ENCODE results near the gene RANGAP1.

Gene RANGAP1

DNA sequence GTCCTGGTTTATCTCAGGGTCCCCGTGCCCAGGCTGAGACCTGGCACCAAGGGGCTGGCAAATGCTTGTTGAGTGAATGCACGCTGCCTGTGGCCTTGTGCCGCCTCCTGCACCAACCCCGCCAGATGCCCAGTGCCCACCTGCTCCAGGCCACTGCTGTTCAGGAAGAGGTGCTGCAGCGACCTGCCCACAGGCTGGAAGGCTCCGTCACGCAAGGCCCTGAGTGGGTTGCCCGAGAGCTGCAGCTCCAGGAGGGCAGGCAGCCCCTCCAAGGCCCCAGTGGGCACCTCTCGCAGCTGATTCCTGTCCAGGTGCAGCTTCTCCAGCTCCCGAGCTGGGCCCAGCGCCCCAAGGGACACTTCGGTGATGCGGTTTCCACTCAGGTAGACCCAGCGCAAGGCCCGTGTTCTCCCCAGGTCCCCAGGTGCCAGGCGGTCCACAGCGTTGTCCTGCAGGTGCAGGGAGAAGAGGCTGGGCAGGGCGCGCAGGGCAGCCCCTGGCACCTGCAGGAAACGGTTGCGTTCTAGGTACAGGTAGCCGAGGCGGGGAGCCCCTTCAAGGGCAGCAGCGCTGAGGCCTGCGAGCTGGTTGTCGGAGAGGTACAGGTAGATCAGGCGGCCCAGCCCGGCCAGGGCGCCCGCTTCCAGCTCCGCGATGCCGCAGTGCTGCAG, 48.8 kb downstream of the RANGAP1 start:
- DNase-seq (ENCODE audit: low spot score): no peak

DNA sequence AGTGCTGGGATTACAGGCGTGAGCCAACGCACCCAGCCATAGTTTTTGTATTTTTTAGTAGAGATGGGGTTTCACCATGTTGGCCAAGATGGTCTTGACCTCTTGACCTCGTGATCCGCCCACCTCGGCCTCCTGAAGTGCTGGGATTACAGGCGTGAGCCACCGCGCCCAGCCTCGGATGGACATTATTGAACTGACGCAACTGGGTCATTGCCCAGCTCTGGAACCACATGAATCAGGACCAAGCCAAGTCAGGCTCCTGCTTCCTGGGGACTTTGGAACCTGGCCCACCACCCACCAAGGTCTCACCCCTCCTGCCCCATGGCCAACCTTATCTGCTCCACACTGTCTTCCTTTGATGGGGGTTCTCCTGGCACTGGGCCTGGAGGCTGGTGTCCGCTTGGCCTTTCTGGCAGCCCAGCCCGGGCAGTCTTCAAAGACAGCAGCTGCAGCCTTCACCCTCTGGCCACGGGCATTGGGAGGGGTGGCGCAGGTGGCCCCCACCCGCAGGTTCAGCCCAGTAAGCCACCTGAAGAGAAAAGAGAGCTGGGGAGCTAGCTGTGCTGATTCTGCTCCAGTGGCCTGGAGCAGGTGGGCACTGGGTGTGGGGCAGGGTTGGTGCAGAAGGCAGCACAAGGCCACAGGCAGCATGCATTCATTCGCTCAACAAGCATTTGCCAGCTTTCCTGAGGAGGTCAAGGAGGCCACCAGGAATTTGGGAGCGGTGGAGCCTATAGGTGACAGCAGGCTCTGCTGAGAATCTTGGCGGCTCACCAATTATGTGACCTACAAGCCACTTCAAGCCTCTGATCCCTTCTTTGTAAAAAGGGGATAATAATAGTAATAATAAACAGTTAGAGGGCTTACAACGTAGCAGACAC, 50.9 kb downstream of the RANGAP1 start:
- DNase-seq (ENCODE audit: low spot score): no peak

DNA sequence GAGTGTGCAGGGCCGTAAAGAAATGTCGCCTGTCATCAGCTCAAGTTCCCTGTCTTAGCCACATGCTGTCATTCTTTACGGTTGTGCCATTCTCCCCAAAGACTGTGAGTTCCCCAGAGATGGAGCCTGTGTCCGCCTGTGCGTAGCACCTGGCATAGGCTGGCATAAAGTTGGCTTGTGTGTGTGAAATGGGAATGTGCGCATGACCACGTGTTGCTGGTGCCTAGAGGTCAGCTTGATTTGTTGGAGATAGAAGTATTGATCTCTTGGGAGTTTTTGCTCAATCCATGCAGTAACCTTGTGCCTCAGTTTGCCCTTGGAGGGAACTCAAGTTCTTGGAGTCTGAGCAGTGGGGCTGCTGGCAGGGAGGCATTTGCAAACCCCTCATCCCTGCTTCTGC, 54.6 kb downstream of the RANGAP1 start:
- no peak for DNase-seq (ENCODE audit: low spot score)

DNA sequence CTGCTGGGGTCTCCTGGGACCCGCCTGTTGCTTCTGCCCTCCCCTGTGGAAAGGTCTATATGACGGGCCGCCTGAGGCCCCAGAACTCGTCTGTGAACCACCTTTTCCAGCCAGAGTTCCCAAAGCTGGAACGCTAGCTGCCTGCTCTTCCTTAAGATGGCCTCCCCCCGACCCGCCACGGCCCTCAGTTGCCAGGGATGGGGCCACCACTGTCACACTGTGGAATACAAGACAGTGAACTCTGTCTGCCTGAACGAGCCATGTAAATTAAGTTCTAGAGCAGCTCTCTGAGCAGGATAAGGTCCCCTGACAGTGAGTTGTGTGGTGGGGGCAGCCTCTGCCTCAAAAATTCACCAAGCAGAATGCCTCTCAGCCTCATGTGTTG, 55.6 kb downstream of the RANGAP1 start:
- DNase-seq (ENCODE audit: low spot score): no peak

DNA sequence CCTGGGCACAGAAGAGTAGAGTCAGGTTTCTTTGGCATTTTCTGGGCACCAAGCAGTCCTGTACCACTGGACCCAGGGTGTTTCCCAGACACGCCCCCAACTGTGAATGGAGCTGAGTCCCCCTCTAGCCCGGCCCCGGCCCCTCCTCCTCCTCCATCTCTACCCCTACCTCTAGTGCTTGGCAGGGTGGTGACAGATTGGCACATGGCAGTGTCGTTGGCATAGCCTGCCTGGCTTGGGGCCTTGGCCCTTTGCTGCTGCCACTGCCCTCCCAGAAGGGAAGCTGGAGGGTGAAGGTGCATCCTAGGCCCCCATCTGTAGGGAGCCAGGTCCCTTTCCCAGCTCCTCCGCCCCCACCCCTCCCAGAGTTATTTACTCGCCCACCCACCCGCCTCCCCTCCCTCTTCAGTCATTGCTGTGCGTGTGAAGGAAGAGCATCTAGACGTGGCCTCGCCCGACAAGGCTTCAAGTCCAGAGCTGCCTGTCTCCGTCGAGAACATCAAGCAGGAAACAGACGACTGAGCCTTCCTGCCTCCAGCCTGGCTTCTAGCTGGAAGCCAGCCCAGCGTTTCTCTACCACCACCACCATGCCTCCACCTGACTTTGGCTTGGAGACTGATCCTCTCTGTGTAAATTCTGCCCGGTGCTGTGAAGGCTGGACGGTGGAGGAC, 56.1 kb downstream of the RANGAP1 start:
- DNase-seq (ENCODE audit: low spot score): no peak

DNA sequence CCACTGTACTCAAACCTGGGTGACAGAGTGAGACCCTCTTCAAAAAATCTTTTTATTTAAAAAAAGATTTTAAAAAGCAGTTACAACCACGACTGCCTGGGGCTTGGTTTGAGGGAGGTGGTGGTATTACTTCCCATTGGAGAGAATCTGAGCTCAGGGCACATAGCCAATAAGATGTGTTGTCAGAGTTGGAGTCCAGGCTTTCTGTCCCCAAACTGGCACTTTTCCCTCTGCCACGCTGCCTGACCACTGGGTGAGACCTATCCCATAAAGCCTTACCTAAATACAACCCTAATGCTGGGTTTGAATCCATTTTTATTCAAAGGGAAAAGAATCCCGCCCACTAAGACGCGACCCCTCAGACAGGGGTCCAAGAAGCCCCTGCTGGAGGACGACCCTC, 56.8 kb downstream of the RANGAP1 start:
- no peak for DNase-seq (ENCODE audit: low spot score)

DNA sequence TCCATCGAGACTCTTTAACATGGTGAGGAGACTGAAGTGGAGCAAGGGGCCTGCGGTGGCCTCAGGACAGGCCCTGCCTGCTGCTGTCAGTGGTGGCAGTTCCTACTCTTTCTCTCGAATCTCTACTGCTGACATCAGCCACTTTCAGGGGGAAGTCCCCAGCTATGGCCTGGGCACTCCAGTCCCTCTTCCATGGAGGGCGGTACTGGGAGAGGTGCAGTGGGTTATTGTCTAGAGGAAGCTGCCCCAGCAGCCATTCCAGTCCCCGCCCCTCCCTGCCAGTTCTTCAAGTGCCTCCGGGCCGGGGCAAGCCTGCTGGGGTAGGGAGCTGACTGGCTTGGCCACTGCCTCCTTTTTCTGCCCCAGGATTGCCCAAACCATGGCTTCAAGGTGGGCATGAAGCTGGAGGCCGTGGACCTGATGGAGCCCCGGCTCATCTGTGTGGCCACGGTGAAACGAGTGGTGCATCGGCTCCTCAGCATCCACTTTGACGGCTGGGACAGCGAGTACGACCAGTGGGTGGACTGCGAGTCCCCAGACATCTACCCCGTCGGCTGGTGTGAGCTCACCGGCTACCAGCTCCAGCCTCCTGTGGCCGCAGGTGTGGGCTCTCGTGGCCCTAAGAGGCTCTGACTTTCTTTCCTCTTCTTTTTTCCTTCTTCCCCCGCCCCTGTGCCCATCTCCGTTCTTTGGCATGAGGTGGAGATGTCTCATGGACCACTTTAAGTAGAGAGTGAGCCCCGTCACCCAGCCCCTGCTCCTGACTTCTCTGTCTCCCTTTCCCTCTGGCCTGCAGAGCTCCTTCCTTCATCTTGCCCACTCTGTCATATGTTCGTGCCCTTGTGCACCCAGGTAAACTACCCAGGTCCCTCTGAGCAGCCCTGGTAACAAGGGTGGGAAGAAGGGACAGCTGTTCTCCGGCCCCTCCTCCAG, 59.0 kb downstream of the RANGAP1 start:
- DNase-seq (ENCODE audit: low spot score): no peak

DNA sequence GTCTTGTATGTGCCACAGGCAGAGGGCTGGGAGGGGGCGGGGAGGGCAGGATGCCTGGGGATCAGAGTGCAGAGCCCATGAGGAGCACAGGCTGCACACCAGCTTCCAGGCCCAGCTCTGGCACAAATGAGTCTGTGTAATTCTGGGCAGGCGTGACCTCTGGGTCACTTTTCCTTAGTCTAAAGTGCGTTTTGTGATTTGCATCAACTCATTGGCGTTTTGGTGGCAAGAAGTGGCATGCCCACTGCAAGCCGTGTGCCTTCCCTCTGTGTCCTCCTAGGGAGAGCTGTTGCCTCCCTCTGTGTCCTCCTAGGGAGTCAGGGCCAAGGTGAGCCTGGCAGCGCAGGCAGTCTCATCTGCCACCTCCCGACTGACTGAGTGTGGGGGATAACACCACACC, 62.5 kb downstream of the RANGAP1 start:
- no peak for DNase-seq (ENCODE audit: low spot score)

DNA sequence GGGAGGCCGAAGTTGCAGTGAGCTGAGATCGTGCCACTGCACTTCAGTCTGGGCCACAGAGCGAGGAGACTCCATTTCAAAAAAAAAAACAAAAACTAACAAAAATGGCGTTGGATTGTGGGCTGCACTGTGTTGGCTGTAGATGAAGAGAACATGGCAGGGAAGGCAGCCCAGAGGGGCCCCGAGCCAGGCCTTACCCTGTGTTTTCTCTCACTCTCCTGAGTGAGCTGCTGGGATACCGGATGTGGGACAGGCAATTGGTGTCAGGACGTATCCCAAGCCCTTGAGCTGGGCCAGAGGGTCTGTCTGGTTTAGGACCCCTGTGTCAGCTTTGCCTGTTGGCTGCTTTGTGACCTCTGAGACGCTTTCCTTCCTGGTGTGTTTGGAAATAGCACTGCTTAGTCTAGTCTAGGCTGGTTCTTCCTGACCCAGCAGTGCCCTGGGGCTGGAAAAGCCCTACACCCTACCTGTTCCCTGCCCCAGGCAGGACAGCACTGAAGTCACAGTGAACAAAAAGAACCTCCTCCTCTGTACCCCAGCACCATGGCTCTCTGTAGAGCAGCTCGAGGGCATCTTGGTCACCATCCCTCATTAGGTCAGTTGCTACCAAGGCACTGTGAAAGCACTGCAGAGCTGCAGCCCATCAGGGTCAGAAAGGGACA, 63.0 kb downstream of the RANGAP1 start:
- no peak for DNase-seq (ENCODE audit: low spot score)

DNA sequence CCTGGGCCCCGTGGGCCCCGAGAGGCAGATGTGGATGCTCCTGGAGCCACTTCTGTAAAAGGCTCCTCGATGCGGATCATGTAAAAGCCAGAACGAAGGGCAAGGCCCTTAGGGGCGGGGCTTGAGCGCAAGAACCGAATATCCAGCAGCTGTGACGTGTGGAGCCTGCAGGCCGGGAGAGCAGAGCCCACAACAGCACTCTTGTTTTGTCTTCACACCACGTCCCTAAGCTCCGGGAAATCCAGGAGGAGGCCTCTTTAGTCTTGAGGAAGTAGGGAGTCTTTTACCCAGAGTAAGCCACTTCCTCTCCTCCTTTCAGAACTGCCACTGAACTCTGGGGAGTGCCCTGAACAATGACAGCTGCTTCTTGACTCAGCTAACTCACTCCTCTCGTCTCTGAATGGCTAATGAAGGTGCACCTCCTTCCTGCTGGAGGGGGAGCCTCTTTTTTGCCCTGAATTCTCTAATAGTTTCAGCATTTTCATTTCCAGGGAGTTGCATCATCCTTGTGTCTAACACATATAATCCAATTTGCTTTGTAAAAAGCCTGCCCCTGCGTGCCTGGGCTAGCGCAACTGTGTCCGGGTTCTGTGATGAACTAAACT, 68.3 kb downstream of the RANGAP1 start:
- peak; percentile 80 for DNase-seq (ENCODE audit: low spot score)

DNA sequence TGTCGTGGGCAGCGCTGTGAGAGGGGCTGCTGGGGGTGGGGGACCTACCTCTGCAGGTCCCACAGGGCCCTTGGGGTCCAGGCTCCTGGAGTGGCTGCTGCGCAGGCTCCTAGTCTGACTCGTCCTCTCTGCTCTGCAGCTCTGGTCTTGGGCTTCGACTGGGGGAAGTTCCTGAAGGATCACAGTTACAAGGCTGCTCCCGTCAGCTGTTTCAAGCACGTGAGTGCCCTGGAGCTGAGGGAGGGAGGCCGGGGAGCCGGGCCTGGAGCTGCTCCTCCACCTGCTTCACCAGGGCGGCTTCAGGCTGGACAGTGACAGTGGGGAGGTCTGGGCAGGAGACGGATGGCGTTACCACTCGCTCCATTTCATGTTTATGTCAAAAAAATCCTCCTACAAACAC, 69.0 kb downstream of the RANGAP1 start:
- no peak for DNase-seq (ENCODE audit: low spot score)

DNA sequence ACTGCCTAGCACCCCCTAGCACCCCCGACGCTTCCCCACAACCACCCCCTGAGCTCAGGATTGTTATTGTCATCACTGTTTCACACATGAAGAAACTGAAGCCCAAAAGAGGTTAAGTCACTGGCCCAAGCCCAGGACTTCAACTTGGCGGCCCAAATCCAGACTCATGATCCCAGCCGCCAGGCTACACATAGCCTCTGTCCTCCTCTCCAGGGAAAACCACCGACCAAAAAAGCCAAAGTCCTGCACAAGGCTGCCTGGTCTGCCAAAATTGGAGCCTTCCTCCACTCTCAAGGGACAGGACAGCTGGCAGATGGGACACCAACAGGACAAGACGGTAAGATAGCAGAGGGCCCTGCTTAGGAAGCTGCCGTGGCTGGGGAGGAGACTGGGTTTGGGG, 70.1 kb downstream of the RANGAP1 start:
- no peak for DNase-seq (ENCODE audit: low spot score)

DNA sequence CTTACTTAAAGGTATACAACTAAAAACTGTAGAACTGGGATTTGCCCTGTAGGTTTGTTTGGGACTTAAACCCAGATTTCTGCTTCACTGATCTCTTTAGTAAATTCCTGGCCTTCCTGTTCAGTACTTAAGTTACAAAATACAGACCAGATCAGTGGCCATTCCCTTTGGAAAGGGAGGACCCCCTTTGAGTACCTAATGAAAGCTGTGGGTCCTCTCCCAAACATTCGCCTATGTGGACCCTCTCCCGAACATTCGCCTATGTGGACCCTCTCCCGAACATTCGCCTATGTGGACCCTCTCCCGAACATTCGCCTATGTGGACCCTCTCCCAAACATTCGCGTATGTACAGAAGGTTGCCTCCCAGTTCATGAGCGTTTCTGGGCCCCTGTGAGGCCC, 70.6 kb downstream of the RANGAP1 start:
- DNase-seq (ENCODE audit: low spot score): no peak

DNA sequence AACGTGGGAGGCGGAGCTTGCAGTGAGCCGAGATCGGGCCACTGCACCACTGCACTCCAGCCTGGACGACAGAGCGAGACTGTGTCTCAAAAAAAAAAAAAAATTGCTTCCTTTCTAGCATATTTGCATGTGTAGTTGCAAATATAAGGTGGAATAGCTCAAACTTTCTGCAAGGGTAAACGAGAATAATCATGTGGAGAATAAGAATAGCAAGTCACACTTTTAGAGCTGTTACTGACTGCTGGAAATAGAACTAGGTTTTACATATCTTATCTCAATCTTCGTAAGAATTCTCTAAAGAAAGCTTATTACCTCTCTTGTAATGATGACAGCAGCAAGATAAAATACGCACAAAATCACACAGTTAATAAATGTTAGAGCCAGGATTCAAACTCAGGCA, 79.3 kb downstream of the RANGAP1 start:
- DNase-seq (ENCODE audit: low spot score): no peak

DNA sequence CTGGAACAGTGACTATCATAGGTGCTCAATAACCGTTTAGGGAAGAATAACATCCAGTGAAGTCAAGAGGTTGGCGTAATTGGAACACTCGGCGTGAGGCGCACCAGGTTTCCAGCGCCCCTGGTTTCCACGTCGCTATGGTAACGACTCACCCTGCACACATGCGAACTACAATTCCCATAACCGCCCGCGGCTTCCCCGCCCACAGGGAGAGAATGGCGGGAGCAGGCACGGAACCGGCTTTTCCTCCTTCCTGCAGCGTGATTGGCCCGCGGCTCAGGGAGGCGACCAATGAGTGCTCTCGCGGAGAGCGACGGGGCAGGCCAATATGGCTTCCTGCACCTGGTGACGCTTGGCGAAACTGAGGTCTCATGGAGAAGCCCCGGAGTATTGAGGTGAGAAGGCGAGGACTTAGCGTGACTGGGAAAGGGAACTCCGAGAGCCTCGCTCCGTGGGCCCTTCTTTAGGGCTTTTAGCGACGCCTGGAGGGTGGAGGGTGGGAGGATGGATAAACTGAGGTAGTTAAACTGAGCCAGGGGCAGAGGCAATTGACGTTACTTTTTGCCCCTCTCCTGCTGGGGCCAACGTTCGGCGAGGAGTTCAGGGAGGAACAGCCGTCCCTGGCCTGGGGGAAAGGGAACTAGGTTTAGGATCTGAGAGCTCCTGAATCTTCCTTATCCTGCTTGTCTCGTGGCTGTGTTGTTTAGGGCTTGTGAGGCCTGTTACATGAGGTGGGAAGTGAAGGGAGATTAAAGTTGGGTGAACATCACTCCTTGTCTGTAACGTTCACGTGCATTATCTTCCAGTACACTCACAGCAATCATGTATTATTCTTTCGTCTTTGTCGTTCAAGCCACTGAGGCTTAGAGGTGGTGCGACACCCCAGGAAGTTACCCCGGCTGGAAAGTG, 80.7 kb downstream of the RANGAP1 start, which contains the start of gene L3MBTL2:
L3MBTL2 (plus strand) TSS at position 321 of the 909 bp plus-strand sequence; CDS start at position 372, 51 bp downstream.
- DNase-seq (ENCODE audit: low spot score): peak; percentile 98

DNA sequence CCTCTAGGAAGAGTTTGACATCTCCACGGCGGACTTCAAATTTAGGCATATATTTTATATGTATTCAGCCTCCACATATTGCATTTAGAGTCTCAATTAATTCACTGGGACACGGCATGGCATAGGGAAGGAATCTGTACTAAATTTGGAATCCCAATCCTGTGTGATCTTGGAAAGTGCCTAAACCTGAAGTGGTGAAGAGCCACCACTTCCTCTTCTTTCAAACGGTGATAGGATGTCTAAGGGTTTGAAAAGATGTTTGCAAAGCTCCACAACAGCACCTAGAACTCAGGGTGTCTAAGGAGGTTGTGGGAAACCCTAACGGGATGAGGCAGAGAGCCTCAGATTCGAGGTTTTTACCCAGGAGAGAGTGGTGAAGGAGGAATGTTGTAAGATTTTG, 81.9 kb downstream of the RANGAP1 start:
- DNase-seq (ENCODE audit: low spot score): no peak

DNA sequence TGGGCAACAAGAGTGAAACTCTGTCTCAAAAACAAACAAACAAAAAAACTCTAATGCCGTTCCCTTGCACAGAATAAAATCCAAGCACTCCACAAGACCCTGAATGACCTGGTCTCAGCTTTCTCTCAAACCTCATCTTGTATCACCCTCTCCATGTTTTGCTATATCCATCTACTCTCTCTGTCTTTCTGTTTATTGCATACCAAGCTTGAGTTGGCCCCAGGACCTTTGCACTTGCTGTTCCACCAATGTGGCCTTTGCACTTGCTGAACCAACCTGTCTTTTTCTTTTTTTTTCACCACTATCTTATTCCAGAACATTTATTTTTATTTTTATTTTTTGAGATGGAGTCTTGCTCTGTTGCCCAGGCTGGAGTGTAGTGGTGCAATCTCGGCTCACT, 82.9 kb downstream of the RANGAP1 start:
- DNase-seq (ENCODE audit: low spot score): no peak

DNA sequence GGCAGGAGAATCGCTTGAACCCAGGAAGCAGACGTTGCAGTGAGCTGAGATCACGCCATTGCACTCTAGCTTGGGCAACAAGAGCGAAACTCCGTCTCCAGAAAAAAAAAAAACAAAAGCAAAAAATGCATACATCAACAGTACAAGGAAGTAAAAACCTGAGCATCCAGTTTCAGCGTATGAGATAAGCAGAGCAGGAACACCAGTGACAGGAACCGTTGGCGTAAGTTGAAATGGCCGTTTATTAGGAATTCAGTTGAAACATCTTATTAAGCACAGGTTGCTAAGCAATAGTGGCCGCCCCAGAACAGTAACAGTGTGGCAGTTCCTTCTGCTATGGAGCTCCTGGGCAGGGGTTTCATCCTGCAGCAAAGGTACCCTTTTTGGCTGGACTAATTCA, 84.8 kb downstream of the RANGAP1 start:
- no peak for DNase-seq (ENCODE audit: low spot score)

DNA sequence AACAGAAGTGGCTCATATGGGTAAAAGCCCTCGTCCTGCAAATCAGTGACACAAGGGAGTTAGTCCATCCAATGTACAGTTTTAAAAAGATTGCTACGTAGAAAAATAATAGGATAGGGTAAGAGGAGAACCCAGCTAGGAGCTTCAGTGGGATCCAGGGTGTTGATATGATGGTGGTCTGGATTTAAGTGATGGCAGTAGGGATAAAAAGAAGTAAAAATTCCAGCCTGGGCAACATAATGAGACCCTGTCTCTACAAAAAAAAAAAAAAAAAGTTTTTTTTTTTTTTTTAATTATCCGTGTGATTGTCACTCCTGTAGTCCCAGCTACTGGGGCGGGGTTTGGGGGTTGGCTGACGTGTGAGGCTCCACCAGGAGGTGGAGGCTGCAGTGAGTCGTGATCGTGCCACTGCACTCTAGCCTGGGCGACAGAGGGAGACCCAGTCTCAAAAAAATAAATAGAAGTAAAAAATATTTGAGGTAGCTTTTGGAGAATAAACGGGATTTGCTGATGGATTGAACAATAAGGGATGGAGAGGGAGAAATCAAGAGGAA, 87.9 kb downstream of the RANGAP1 start:
- no peak for DNase-seq (ENCODE audit: low spot score)
